Measurements from ENCODE around the gene DAPK2.

The DAPK2 gene

GRCh38 chr15:63858448-63858847 lies 187.8 kb downstream of the DAPK2 start:
- Histone ChIP-seq H3F3A (ENCODE audit: low read depth) (0 out of 2 replicates have a peak, but pooled peaks cover 2% of the 10 kb centered on the region), H3K9me2 (replicated peaks; ENCODE audit: low read depth, low read length) (no peaks in the 10 kb centered on the region), H3K9ac (ENCODE audit: low read depth, low read length, poor library complexity, severe bottlenecking) (no peak overlapping the region), H3K4me3 (ENCODE audit: low read length, poor library complexity, severe bottlenecking) (no peak overlapping the region), H3K27me3 (ENCODE audit: insufficient read depth, low read length, poor library complexity, severe bottlenecking) (no peaks in the 10 kb centered on the region), H4K20me1 (ENCODE audit: insufficient read depth, low read length, poor library complexity, severe bottlenecking) (no peaks in the 10 kb centered on the region), H3K4me2 (ENCODE audit: low read depth, low read length, poor library complexity, severe bottlenecking) (no peak overlapping the region), H3K4me1 (ENCODE audit: insufficient read depth, low read length, poor library complexity, severe bottlenecking) (peaks cover 8% of the 10 kb centered on the region), H3K79me2 (ENCODE audit: insufficient read depth, low read length) (no peaks in the 10 kb centered on the region), H2AFZ (ENCODE audit: low read length) (no peak overlapping the region), H3K36me3 (ENCODE audit: insufficient read depth, low read length) (no peaks in the 10 kb centered on the region), H3K9me3 (ENCODE audit: insufficient read depth, low read depth, low read length) (no peaks in the 10 kb centered on the region)
- TF ChIP-seq EZH2phosphoT487 (IDR thresholded peaks at IDR 0.05; ENCODE audit: borderline replicate concordance): no peak
- no peak for TF ChIP-seq CTCF (conservative IDR thresholded peaks at IDR 0.05; ENCODE audit: low read length)

GRCh38 chr15:63857461-63857856 lies 188.8 kb downstream of the DAPK2 start:
- Histone ChIP-seq H3K9me2 (replicated peaks; ENCODE audit: low read depth, low read length) (no peaks in the 10 kb centered on the region), H2AFZ (ENCODE audit: low read length) (no peak overlapping the region), H3K4me3 (ENCODE audit: low read length, poor library complexity, severe bottlenecking) (no peak overlapping the region), H3K9ac (ENCODE audit: low read depth, low read length, poor library complexity, severe bottlenecking) (no peak overlapping the region), H3K36me3 (ENCODE audit: insufficient read depth, low read length) (no peaks in the 10 kb centered on the region), H3K79me2 (ENCODE audit: insufficient read depth, low read length) (no peaks in the 10 kb centered on the region), H4K20me1 (ENCODE audit: insufficient read depth, low read length, poor library complexity, severe bottlenecking) (no peaks in the 10 kb centered on the region), H3K27me3 (ENCODE audit: insufficient read depth, low read length, poor library complexity, severe bottlenecking) (no peaks in the 10 kb centered on the region), H3F3A (ENCODE audit: low read depth) (0 out of 2 replicates have a peak, but pooled peaks cover 2% of the 10 kb centered on the region), H3K4me2 (ENCODE audit: low read depth, low read length, poor library complexity, severe bottlenecking) (no peak overlapping the region), H3K9me3 (ENCODE audit: insufficient read depth, low read depth, low read length) (no peaks in the 10 kb centered on the region), H3K4me1 (ENCODE audit: insufficient read depth, low read length, poor library complexity, severe bottlenecking) (peaks cover 8% of the 10 kb centered on the region)
- no peak for TF ChIP-seq CTCF (conservative IDR thresholded peaks at IDR 0.05; ENCODE audit: low read length)
- no peak for TF ChIP-seq EZH2phosphoT487 (IDR thresholded peaks at IDR 0.05; ENCODE audit: borderline replicate concordance)

Data from Loucy (cell line).